Measurements from ENCODE around the gene ARHGEF9. TPM values are rescaled to one million over a fixed set of nuclear protein-coding genes. Genes with fewer than 3 reads are reported as not detected.

The ARHGEF9 gene
- total RNA-seq, 4 donors from 2014 or later: 7.2 to 25.2 (median 12.0) TPM

DNA sequence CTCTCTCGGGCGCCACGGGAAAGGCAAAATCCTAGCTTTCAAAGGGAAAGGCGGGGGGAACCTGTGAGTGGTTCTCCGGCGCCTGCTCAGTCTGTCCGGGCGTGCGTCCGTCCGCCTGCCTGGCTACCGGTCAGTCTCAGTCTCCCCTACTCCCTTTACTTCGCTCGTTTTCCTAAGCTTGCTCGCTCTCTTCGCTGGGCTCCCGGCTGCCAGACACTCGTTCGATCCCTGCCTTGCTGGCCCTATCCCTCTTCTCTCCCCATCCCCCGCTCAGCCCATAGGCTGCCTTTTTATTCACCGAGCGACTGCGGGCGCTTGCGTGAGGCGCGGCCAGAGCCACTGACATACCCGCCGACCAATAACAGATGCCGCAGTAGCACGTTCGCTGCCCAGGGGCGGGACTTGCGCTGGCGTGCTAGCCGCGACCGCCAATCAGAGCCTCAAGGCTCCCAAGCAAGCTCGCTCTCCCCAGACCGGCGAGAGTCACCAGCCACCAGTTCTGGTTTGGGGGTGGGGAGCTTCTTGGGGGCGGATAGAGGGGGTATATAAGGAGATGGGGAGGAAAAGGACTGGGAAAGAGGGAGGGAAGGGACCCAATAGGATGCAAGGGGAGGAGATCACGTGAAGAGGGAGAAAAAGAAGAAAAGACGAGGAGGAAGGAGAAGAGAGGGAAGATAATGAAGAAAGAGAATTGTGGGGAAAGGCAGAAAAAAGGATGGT lies 30.0 kb downstream of the ARHGEF9 start:
- 1 to 25% methylated on average over 22 to 31 of the region's 44 CpGs for WGBS, 2 donors
- peak overlapping the region; percentile 89 to 94 (median 92) for H3K27ac ChIP-seq
- H3K9me3 ChIP-seq: no peaks in the 10 kb centered on the region
- H3K4me1 ChIP-seq: peaks cover 0 to 30% (median 5%) of the 10 kb centered on the region in 3 donors
- H3K27me3 ChIP-seq: no peaks in the 10 kb centered on the region
- DNase-seq: peak; percentile 50
- H3K36me3 ChIP-seq: no peaks in the 10 kb centered on the region
- TF ChIP-seq CTCF (IDR thresholded peaks at IDR 0.05) (no peak), POLR2A (IDR thresholded peaks at IDR 0.05) (peak in 3 of 4 donors; percentile 49 to 69 (median 66))
- intact Hi-C loops (cut with DNase I): no loop called here
- peak overlapping the region; percentile 50 to 71 (median 62) for H3K4me3 ChIP-seq

- H3K36me3 ChIP-seq: no peaks in the 10 kb centered on the region
- TF ChIP-seq POLR2A (IDR thresholded peaks at IDR 0.05) (no peak), CTCF (IDR thresholded peaks at IDR 0.05) (no peak)
- intact Hi-C loops (cut with DNase I): no loop called here
- no peak for DNase-seq
- H3K4me1 ChIP-seq: peaks cover 0 to 30% (median 5%) of the 10 kb centered on the region in 3 donors
- WGBS, 2 donors: 0 to 41% methylated on average over 8 to 22 of the region's 25 CpGs
- peak overlapping the region; percentile 50 to 71 (median 62) for H3K4me3 ChIP-seq
- no peaks in the 10 kb centered on the region for H3K9me3 ChIP-seq
- H3K27me3 ChIP-seq: no peaks in the 10 kb centered on the region
- peak overlapping the region; percentile 89 to 94 (median 92) for H3K27ac ChIP-seq
Observed at GRCh38 chrX:63754136-63754859, 30.7 kb downstream of the ARHGEF9 start.

- H3K4me3 ChIP-seq: no peak overlapping the region
- 71 to 73% methylated on average over 1 to 2 of the region's 2 CpGs for WGBS, 2 donors
- DNase-seq: no peak
- no peaks in the 10 kb centered on the region for H3K27me3 ChIP-seq
- H3K9me3 ChIP-seq: no peaks in the 10 kb centered on the region
- TF ChIP-seq CTCF (IDR thresholded peaks at IDR 0.05) (no peak), POLR2A (IDR thresholded peaks at IDR 0.05) (no peak)
- no peaks in the 10 kb centered on the region for H3K36me3 ChIP-seq
- peaks cover 0 to 48% (median 5%) of the 10 kb centered on the region in 3 donors for H3K4me1 ChIP-seq
- intact Hi-C loops (cut with DNase I): no loop called here
- H3K27ac ChIP-seq: peak overlapping the region in 1 of 4 donors; percentile 33
Observed at GRCh38 chrX:63751481-63751880, 33.5 kb downstream of the ARHGEF9 start.

DNA sequence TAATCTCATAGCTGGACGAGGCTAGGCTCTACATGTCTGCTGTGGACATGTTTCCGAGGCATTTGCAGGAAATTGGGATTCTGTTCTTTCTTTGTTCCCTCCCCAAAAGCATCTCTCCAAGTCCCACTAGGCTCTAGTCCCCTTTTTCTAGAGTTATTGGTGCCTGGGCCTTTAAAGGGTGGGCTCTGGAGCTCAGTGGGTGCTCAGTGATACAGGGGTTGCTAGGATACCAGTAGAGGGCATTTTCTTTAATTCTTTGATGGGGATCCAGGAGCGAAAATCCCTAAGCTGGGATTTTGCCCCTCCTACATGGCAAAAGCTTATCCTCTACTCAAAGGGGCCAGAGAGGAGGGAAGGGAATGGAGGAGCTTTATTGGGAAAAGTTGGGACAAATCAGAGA lies 34.2 kb downstream of the ARHGEF9 start:
- 44 to 70% methylated on average over 3 of the region's 3 CpGs for WGBS, 2 donors
- no peaks in the 10 kb centered on the region for H3K9me3 ChIP-seq
- H3K4me1 ChIP-seq: peaks cover 0 to 52% (median 5%) of the 10 kb centered on the region in 3 donors
- no peaks in the 10 kb centered on the region for H3K36me3 ChIP-seq
- H3K4me3 ChIP-seq: no peak overlapping the region
- TF ChIP-seq POLR2A (IDR thresholded peaks at IDR 0.05) (no peak), CTCF (IDR thresholded peaks at IDR 0.05) (no peak)
- DNase-seq: no peak
- peak overlapping the region in 2 of 4 donors; percentile 24 to 64 for H3K27ac ChIP-seq
- H3K27me3 ChIP-seq: no peaks in the 10 kb centered on the region
- intact Hi-C loops (cut with DNase I): no loop called here

DNA sequence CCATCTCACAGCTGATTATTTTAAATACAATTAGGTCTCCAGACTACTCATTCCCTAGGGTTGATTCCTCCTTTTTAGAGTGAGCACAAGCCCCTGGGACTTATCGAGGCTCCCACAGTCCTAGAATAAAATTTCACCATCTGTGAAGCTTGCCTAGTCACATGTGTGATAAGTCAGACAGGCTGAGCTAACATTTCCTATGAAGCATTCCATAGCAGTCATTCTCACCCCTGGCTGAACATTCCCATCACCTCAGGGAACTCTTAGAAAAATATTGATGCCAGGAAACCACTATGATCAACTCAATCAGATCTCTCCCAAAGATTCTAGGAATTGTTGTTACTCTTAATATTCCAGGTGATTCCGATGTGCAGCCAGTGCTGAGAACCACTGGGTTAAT lies 37.7 kb downstream of the ARHGEF9 start:
- H3K9me3 ChIP-seq: no peaks in the 10 kb centered on the region
- H3K4me1 ChIP-seq: peaks cover 0 to 37% (median 4%) of the 10 kb centered on the region in 3 donors
- intact Hi-C loops (cut with DNase I): no loop called here
- no peak overlapping the region for H3K27ac ChIP-seq
- 59 to 64% methylated on average over 2 of the region's 2 CpGs for WGBS, 2 donors
- TF ChIP-seq CTCF (IDR thresholded peaks at IDR 0.05) (no peak), POLR2A (IDR thresholded peaks at IDR 0.05) (no peak)
- no peak for DNase-seq
- H3K36me3 ChIP-seq: no peaks in the 10 kb centered on the region
- no peak overlapping the region for H3K4me3 ChIP-seq
- H3K27me3 ChIP-seq: no peaks in the 10 kb centered on the region
